Rectal smooth muscle tissue (tissue), 1 donor: ENCODE data around the gene SOX1.

Experiments used
- H3K27ac ChIP-seq: one replicate; pipeline ENCODE4 v1.7.0; 2013; ENCODE audit warnings: low read depth, low read length, inconsistent platforms
- H3K27me3 ChIP-seq: one replicate; pipeline ENCODE4 v1.7.0; 2013; ENCODE audit warnings: low read length; ENCODE audit not compliant: control insufficient read depth, insufficient read depth
- H3K36me3 ChIP-seq: one replicate; pipeline ENCODE4 v1.7.0; 2013; ENCODE audit warnings: low read length; ENCODE audit not compliant: control insufficient read depth, insufficient read depth
- H3K4me1 ChIP-seq: one replicate; pipeline ENCODE4 v1.7.0; 2013; ENCODE audit warnings: low read length; ENCODE audit not compliant: control insufficient read depth, insufficient read depth
- H3K4me3 ChIP-seq: one replicate; pipeline ENCODE4 v1.7.0; 2013; ENCODE audit warnings: low read length
- H3K9ac ChIP-seq: one replicate; pipeline ENCODE4 v1.7.0; 2013; ENCODE audit warnings: low read length

Gene SOX1

GRCh38 chr13:112061367-112062061, 5.4 kb upstream of the SOX1 start:
- H3K4me3 ChIP-seq = no peak overlapping the region
- peaks cover 56% of the 10 kb centered on the region for H3K27me3 ChIP-seq
- H3K9ac ChIP-seq = no peak overlapping the region
- H3K27ac ChIP-seq = no peak overlapping the region
- H3K36me3 ChIP-seq = no peaks in the 10 kb centered on the region
- H3K4me1 ChIP-seq = no peaks in the 10 kb centered on the region

GRCh38 chr13:112062072-112062567, 4.8 kb upstream of the SOX1 start:
- no peak overlapping the region for H3K27ac ChIP-seq
- H3K27me3 ChIP-seq = peaks cover 53% of the 10 kb centered on the region
- H3K9ac ChIP-seq = no peak overlapping the region
- H3K36me3 ChIP-seq = no peaks in the 10 kb centered on the region
- no peak overlapping the region for H3K4me3 ChIP-seq
- no peaks in the 10 kb centered on the region for H3K4me1 ChIP-seq

GRCh38 chr13:112062571-112063570, 4.1 kb upstream of the SOX1 start:
- no peak overlapping the region for H3K4me3 ChIP-seq
- no peaks in the 10 kb centered on the region for H3K4me1 ChIP-seq
- H3K27me3 ChIP-seq = peaks cover 53% of the 10 kb centered on the region
- no peak overlapping the region for H3K9ac ChIP-seq
- H3K27ac ChIP-seq = no peak overlapping the region
- H3K36me3 ChIP-seq = no peaks in the 10 kb centered on the region

- no peaks in the 10 kb centered on the region for H3K4me1 ChIP-seq
- H3K4me3 ChIP-seq = no peak overlapping the region
- H3K36me3 ChIP-seq = no peaks in the 10 kb centered on the region
- no peak overlapping the region for H3K27ac ChIP-seq
- H3K27me3 ChIP-seq = peaks cover 45% of the 10 kb centered on the region
- H3K9ac ChIP-seq = no peak overlapping the region
Observed at GRCh38 chr13:112063807-112064206, 3.1 kb upstream of the SOX1 start.

- Histone ChIP-seq H3K27me3 (peaks cover 46% of the 10 kb centered on the region), H3K9ac (no peak overlapping the region), H3K27ac (no peak overlapping the region), H3K4me3 (no peak overlapping the region), H3K4me1 (no peaks in the 10 kb centered on the region), H3K36me3 (no peaks in the 10 kb centered on the region)
Observed at GRCh38 chr13:112064222-112064621, 2.7 kb upstream of the SOX1 start.

GRCh38 chr13:112065521-112065866, 1.5 kb upstream of the SOX1 start:
- no peak overlapping the region for H3K27ac ChIP-seq
- H3K4me1 ChIP-seq = no peaks in the 10 kb centered on the region
- no peak overlapping the region for H3K9ac ChIP-seq
- H3K27me3 ChIP-seq = peaks cover 41% of the 10 kb centered on the region
- H3K36me3 ChIP-seq = no peaks in the 10 kb centered on the region
- H3K4me3 ChIP-seq = no peak overlapping the region

GRCh38 chr13:112065867-112066623, 904 bp upstream of the SOX1 start:
- Histone ChIP-seq H3K9ac (no peak overlapping the region), H3K36me3 (no peaks in the 10 kb centered on the region), H3K27me3 (peaks cover 38% of the 10 kb centered on the region), H3K4me3 (peak overlapping the region; percentile 13), H3K27ac (no peak overlapping the region), H3K4me1 (no peaks in the 10 kb centered on the region)

GRCh38 chr13:112066624-112067004, 335 bp upstream of the SOX1 start:
- Histone ChIP-seq H3K36me3 (no peaks in the 10 kb centered on the region), H3K4me3 (peak overlapping the region; percentile 13), H3K4me1 (no peaks in the 10 kb centered on the region), H3K27ac (no peak overlapping the region), H3K27me3 (peaks cover 34% of the 10 kb centered on the region), H3K9ac (no peak overlapping the region)

GRCh38 chr13:112067871-112068539, 1.1 kb downstream of the SOX1 start:
- Histone ChIP-seq H3K9ac (no peak overlapping the region), H3K27me3 (peaks cover 31% of the 10 kb centered on the region), H3K36me3 (no peaks in the 10 kb centered on the region), H3K4me1 (no peaks in the 10 kb centered on the region), H3K4me3 (no peak overlapping the region), H3K27ac (no peak overlapping the region)

GRCh38 chr13:112068540-112069060, 1.7 kb downstream of the SOX1 start:
- no peak overlapping the region for H3K9ac ChIP-seq
- H3K36me3 ChIP-seq = no peaks in the 10 kb centered on the region
- no peaks in the 10 kb centered on the region for H3K4me1 ChIP-seq
- H3K4me3 ChIP-seq = no peak overlapping the region
- peaks cover 28% of the 10 kb centered on the region for H3K27me3 ChIP-seq
- no peak overlapping the region for H3K27ac ChIP-seq

- Histone ChIP-seq H3K27ac (no peak overlapping the region), H3K9ac (no peak overlapping the region), H3K4me1 (no peaks in the 10 kb centered on the region), H3K36me3 (no peaks in the 10 kb centered on the region), H3K27me3 (peaks cover 24% of the 10 kb centered on the region), H3K4me3 (no peak overlapping the region)
Observed at GRCh38 chr13:112069061-112069844, 2.3 kb downstream of the SOX1 start.
